Measurements from ENCODE around the gene ZNF576.
"Not testable (repeated sequence)": the region's sequence is repeated elsewhere in the genome, so short reads cannot be mapped to it uniquely, and the experiment has no call there.

Gene ZNF576

DNA sequence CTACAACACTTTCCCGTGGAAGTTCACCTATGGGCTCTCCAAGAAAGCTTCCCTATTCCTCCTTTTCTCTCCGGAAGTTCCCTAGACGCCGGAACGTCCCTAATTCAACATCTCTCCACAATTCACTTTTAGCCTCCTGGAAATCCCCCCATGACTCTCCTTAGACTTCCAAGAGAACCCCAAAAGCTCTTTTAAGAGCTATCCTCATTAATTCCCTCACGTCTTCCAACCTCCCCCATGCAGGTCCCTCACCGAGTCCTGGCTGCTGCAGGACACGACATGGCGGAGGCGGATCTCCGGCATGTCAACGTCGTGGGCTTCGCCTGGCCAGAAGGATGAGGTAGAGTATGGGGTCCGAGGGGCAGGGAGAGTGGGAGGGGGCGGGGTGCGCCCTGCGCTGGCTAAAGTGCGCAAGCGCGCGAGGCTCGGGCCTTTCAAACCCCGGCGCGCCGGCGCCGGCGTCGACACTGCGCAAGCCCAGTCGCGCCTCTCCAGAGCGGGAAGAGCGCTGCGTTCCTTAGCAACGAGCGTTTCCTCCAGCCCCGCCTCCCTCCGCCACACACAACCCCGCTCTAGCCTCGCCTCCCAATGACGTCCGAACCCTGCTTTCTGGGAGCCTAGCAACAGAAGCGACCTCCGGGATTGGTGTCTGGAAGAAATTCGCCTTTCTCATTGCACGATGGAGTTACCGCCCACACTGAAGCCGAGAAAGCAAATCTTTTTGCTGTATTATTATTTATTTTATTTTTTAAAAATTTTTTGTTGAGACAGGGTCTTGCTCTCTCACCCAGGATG, 21.0 kb upstream of the ZNF576 start, which contains the start of the genes PINLYP and XRCC1:
PINLYP (plus strand) TSS at position 646 of the 795 bp plus-strand sequence. CDS start 1,391 bp downstream, outside the sequence.
XRCC1 (minus strand) TSS at position 372 of the 795 bp plus-strand sequence; CDS start at position 303, 69 bp downstream.
- DNase-seq, result peak; percentile 94

DNA sequence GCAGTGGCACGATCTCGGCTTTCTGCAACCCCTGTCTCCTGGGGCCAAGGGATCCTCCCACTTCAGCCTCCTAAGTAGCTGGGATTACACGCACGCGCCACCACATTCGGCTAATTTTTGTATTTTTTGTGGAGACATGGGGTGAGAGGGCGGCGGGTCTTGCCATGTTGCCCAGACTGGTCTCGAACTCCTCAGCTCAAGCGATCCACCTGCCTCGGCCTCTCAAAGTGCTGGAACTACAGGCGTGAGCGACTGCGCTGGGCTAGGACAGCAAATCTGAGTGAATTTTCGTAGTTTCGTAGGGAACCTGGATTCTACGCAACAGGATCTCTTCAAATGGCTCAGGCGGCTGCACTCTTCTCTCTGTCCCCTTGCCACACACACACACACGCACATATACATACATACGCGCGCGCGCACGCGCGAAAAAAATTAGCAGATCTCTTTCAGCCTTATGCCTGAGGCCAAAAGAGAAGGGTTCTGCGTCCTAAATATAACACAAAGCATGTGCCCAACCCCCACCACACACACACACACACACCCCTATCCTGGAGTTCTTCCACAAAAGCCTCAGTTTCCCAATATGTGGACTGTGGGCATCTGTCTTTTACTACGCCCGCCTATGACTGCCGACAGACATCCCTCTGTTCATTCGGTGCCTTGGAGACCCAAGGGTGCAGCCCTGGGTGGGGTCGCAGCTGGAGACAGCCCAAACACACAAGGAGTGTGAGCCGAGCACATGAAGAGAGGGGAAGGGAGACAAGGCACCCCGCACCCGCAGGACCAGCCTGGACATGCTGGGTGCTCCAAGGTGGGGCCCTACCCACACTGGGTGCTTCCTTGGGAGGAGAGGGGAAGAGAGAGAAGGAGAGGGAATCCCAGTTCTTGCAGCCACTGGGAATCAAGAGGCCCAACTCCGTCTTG, 20.2 kb upstream of the ZNF576 start:
- DNase-seq, result peak; percentile 22

DNA sequence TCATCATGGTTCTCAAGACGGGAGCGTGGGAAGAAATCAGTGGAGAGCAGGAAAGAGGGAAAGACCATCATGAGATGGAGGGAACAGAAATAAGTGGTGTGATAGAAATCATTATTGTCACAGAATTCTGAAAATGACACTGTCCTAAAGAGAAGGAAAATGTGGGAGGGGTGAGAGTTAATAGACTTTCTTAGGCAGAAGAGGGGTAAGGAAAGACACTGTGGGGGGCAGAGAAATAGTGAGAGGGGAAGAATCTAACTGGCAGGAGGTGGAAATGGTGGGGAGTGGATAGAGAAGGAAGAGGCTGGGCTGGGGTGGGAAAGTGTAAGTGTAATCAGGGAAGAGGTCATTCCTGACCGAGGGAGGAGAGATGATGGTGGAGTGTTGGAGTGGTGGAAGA, 17.6 kb upstream of the ZNF576 start:
- no peak for DNase-seq

DNA sequence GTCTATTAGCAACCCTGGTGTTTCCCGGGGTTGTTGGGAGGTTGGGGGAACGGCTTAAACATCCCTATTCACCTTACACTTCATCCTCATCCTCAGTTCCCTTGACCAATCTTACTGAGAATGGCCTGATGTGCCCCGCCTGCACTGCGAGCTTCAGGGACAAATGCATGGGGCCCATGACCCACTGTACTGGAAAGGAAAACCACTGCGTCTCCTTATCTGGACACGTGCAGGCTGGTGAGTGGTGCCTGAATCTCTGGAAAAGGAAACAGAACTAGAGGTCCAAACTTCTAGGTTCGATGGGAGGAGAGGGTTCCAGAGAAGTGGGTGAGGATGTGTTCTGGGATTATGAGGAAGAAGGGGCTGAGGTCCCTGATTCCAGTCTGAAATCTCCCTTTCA, 14.9 kb upstream of the ZNF576 start:
- no peak for DNase-seq

DNA sequence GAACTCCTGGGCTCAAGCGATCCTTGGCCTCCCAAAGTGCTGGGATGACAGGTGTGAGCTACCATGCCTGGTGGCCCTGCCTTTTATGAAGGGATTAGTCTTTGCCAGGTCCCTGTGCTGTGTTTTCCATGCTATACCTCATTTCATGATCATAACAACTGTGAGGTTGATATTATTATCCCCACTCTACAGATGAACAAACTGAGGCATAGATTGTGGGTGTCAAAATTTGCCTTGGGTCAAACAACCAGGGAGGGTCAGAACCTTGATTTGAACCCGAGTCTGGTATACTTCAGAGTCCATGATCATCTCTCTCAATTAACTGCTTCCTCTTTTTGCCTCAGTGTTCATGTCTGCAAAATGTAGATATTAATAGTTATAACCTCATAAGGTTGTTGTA, 13.9 kb upstream of the ZNF576 start:
- DNase-seq, result no peak

DNA sequence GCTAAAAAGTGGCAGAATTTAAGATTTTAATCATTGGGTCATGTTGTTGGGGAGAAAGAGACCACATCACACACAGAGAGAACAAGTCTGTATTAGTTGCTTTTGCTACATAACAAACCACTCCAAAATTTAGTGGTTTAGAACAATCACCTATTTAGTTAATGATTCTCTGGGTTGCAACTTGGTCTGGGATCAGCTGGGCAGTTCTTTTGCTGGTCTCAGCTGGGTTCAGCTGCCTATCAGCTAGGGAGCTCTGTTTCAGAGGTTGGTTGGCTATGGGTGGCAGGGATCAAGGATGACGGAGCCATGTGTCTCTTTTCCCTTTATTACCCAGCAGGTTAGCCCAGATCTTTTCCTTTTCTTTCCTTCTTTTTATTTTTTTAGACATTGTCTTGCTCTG, 11.9 kb upstream of the ZNF576 start:
- DNase-seq, result no peak

DNA sequence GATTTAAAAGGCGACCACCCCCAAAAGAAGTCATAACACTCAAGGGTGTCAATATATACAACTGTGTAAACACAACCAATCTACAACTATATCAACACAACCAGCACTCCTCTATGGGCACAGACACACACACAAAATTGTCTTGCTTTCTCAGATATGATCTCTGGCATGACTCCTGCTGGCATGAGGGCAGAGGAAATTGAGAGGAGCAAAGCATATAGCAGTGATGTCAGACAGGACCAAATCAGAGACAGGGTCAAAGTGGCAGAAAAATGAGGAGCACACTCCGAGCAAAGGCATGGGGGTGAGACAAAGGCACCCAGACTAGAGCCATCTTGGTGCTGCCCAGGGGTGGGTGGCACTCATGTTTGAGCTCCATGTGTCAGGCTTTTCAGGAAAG, 10.0 kb upstream of the ZNF576 start:
- no peak for DNase-seq

DNA sequence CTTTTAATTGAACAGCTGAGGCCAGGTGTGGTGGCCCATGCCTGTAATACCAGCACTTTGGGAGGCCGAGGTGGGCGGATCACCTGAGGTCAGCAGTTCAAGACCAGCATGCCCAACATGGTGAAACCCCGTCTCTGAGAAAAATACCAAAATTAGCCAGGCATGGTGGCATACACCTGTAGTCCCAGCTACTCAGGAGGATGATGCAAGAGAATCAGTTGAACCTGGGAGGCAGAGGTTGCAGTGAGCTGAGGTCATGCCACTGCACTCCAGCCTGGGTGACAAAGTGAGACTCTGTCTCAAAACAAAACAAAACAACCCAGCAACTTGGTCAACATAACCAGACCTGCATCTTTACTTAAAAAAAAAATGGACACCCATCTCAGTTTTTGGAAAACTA, 9.4 kb upstream of the ZNF576 start:
- not testable (repeated sequence) for DNase-seq

DNA sequence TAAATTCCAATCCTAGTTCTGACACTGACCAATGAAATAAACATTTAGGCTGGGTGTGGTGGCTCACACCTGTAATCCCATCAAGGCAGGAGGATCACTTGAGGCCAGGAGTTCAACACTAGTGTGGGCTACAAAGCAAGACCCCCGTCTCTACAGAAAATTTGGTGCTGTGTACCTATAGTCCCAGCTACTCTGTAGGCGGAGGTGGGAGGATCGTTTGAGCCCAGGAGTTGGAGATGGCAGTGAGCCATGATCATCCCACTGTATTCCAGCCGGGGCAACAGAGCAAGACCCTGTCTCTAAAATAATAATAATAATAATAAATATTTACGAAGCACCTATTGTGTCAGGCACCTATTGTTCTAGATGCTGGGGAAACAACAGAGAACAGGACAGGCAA, 7.1 kb upstream of the ZNF576 start:
- no peak for DNase-seq

DNA sequence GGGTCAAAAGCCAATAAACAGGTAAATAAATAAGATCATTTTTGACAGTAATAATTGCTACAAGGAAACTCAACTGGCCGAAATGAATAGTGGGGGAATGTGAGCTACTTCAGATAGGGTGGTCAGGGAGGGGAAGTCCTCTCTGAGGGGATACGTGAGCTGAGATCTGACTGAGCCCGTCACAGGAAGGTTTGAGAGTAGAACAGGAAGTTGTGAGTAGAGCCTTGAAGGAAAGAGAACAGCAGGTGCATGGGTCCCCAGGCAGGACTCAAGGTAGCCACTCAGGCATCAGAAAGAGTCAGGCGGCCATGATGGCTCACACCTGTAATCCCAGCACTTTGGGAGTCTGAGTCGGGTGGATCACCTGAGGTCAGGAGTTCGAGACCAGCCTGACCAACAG, 6.7 kb upstream of the ZNF576 start:
- DNase-seq, result no peak

DNA sequence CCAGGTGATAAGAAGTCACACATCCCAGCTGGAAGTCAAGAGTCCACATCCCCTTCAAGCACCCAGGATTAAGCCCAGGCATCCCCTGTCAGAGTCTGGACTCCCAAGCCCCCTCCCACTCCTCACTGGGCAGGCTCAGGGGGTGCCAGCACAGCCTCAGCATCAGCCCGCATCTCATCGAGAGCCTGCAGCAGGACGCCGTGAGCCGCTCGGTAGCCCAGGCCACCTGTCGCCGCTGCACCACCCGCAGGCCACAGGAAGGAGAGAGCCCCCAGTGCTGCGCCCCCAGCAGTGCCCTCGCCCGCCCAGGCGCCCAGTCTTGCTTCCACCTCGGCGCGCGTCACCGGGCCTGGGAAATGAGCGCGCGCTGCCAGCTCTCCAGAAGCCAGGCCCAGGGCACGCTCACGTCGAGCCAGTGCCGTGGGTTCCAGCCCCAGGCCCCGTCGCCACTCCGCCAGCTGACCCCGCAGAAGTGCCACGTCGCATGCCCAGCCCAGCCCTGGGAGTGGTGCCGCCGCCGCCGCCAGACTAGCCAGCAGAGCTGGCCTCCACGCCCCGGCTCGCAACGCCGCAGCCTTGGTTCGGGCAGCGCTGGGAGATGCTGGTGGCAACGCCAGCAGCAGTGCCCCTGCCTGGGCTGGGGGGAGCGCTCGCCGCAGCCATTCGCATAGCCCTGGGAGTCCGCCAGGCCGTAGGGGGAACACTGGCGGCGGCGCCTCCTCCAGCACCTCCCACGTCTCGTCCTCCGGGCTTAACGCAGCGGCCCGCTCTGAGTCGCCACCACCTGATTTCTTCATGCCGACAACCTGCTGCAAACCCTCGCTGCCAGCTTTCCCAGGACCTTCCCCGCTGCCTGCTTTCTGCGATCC, 4.3 kb upstream of the ZNF576 start:
- no peak for DNase-seq

DNA sequence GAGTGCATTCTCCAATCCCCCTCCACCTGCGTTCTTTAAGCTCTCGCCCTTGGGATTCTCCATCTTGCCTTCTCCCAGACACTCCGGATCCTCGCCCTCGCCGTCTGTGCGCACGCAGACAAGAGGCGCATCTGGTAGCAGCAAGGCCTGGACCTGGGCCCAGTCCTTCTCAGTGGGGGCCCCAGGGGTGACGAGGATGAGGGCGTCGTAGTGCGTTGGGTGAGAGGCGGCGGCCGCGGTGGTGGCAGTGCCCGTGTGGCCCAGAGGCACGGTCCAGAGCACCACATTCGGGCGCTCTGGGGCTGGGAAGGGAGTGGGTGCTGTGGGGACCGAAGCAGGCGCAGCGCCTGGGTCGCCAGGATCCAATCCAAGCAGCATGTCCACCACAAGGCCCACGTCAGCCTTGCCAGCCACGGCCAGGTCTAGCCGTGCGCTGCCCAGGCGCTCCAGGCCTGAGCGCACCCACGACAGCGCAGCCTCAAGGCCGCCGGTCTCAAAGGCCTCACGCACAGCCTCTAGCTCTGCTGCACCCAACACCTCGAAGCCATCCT, 3.5 kb upstream of the ZNF576 start:
- DNase-seq, result no peak

DNA sequence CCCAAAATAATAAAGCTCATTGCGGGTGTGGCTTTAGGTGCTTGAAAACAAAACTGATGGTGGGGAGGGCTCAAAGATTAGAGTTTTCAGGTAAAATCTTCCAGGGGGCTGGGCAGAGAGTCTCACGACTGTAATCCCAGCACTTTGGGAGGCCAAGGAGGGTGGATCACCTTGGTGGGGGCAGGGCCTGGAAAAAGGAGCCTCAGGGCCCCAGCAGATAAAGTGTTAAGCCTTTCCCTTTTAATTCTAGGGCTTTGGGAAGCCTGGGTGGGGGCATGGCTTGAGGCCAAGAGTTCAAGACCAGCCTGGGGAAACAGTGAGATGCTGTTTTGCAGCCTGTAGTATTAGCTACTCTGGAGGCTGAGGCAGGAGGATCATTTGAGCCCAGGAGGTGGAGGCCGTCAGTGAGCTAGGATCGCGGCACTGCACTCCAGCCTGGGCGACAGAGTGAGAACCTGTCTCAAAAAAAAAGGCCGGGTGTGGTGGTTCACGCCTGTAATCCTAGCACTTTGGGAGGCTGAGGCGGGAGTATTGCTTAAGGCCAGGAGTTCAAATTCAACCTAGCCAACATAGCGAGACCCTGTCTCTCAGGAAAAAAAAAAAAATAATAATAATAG, 2.2 kb upstream of the ZNF576 start:
- DNase-seq, result no peak

DNA sequence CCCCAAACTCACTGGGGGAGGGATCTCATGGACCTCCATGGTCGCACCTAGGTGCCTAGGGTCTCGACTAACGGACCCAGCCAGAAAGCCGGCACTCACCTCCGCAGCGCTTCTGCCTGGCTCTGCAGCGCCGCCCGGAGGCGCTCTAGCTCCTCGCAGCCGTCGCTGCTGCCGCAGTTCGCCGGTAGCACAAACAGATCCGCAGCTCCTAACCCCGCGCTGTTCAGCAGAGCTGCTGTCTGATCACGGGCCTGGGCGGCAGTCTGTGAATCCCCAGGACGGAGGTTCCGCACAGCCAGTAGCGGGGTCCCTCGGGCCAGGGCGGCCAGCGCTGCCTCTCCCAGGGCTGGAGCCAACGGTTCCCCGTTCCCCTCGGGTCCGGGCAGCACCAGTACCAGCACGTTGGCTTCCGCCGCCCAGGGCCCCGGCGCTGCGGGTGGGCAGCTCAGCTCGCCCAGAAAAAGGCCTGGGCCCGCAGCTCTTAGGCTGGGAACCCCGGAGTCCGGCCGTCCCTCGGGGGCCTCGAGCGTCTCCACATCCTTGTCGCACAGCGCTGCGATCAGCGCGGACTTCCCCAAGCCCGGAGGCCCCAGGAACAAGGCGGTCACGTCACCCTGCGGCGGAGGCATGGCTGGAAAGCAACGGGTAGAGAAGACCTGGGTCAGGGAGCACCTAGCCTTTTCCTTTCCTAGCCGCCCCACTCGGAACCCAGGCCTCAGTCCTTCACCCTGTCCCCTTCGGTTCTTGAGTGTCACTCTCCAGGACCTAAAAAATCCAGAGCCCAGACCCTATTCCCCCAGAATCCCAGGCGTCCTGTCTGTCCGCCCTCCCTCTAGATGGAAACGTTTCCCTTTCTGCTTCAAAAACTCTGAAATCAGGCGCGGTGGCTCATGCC, 1.4 kb upstream of the ZNF576 start:
- DNase-seq, result peak; percentile 19

DNA sequence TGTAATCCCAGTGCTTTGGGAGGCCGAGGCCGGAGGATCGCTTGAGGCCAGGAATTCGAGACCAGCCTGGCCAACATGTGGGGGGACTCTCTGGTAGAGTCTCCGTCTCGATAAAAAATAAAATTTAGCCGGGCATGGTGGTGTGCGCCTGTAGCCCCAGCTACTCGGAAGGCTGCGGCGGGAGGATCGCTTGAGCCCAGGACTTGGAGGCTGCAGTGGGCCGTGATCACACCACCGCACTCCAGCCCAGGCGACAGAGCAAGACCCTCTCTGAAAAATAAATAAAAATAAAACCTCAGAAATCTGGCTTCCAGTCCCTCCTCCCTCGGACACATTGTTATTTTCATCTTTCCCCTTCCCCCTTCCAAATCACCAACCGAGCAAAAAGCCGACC, 793 bp upstream of the ZNF576 start:
- DNase-seq, result no peak

DNA sequence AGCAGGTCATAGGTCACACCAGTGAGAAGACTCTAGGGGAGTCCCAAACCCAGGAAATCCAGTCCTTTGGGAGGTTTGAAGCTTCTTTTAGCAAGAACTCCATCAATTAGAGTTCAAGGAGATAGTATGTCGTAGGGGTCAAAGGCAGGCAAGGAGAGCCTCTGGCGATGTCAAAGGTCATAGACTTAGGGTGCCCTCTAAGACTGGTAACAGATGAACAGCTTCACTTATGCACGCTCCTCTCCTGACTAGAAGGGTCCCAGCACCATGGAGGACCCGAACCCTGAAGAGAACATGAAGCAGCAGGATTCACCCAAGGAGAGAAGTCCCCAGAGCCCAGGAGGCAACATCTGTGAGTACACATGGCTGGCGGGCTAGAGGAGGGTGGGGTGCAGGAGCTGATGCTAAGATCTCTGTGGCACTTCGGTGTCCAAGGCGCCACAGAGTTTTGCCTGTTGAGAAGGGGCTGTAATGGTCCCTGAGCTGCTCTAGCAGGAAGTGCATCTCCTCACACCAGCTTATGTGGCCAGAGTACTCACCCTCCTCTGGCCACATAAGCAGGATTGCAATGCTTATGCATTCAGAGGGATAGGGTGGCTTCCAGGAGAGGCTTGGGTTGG, 557 bp downstream of the ZNF576 start:
- DNase-seq, result no peak

DNA sequence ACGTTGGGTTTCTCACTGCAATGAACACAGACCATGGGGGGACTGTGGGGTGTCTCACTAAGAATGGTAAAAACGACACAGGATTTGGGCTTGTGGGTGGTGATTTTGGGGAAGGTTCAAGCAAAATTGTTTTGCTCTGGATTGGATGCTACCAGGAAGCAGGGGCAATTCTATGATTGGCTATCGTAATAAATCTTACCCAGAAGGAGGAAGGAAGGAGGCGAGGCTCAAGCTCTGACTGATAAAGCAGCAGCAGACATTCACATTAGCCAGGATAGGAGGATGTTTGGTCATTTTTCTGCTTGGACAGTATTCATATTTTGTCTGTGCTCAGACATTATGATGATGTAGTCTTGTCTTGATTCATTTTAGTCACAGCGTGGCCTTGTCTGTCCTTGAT, 1.5 kb downstream of the ZNF576 start:
- DNase-seq, result no peak

DNA sequence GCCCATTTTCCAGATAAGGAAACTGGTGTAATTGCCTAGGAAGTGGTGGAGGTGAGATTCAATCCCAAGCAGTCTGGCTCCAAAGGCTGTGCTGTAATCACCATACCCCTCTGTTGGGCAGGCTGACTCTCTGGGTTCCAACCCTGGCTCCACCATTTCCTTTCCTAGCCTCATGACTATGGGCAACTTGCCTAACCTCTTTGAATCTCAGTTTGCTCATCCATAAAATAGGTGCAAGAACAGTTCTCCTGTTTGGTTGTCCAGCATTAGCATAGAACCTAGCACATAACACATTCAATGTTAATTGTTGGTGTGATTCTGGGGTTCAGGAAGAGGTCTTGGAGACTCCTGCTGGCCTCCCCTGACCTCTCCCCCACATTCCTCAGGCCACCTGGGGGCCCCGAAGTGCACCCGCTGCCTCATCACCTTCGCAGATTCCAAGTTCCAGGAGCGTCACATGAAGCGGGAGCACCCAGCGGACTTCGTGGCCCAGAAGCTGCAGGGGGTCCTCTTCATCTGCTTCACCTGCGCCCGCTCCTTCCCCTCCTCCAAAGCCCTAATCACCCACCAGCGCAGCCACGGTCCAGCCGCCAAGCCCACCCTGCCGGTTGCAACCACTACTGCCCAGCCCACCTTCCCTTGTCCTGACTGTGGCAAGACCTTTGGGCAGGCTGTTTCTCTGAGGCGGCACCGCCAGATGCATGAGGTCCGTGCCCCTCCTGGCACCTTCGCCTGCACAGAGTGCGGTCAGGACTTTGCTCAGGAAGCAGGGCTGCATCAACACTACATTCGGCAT, 2.2 kb downstream of the ZNF576 start:
- no peak for DNase-seq

DNA sequence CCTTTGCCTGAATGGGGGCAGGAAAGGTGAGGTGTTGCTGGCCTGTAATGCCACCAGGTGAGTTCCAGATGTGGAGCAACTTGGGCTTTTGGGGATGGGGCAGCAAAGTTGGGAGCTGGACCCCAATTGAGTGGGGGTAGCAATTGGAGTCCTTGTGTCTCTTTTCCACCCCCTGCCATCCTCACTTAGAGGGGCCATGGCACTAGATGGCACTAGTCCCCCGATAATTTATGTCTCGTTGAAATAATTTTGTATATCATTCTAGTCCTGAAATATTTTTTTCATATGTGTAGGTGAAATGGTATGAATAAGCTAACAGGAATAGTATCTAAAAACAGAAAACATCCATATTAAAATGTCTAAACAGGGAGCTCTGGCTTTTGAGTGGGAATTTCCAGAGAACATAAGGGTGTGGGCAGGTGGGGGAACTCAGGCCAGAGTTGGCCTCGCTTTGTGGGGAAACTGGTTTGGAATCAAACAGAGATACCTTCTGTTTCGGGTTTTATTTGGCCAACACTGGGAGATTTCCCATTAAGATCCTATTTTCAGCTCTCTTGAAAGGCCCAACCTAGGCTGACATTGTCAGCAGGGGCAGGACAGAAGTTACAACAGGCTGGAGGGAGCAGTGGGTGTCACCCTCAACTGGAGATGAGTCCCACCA, 3.4 kb downstream of the ZNF576 start:
- no peak for DNase-seq
